IMR-90 (cell line): ENCODE data around the gene NUP205. TPM values are rescaled to one million over a fixed set of nuclear protein-coding genes. Genes with fewer than 3 reads are reported as not detected.

Source experiments
- ATAC-seq: fragments of 200-7000 bp; cut with Tn5 transposase; 2 replicates; pipeline ENCODE4 v1.9.1; 2020; ENCODE audit warnings: low read depth, mild to moderate bottlenecking, moderate library complexity
- BruUV-seq: library from RNA; stranded (reverse); fragments of 400-500 nt; replicated peaks from 2 replicates; lab custom pipeline; 2021; lab: Mats Ljungman, UMichigan
- CTCF ChIA-PET: fragments of 300-600 bp; formaldehyde crosslinking; extraction: SDS; loops from one replicate; lab custom pipeline; 2021; ENCODE audit warnings: antibody characterized with exemption; lab: Yijun Ruan, JAX
- POLR2A ChIA-PET: fragments of 300-600 bp; sonication (Branson Sonifier 250); formaldehyde crosslinking; loops from one replicate; lab custom pipeline; 2022; ENCODE audit warnings: antibody characterized with exemption; ENCODE audit not compliant: unreplicated experiment; lab: Charles Lee
- DNase-seq: peaks from one replicate; pipeline ENCODE4 v3.0.0; 2013
- H2AFZ ChIP-seq: replicated peaks from 2 replicates; pipeline ENCODE3; 2013; ENCODE audit warnings: low read length, mild to moderate bottlenecking; ENCODE audit not compliant: poor library complexity
- H2AK5ac ChIP-seq: 2 replicates; pipeline ENCODE4 v1.6.1; 2013; ENCODE audit warnings: low read depth, low read length, inconsistent platforms
- H2AK9ac ChIP-seq: replicated peaks from 2 replicates; pipeline ENCODE3; 2013; ENCODE audit warnings: mild to moderate bottlenecking, low read depth, low read length, moderate library complexity; ENCODE audit not compliant: poor library complexity
- H2BK120ac ChIP-seq: 2 replicates; pipeline ENCODE4 v1.6.1; 2013; ENCODE audit warnings: low read depth, low read length, inconsistent platforms
- H2BK15ac ChIP-seq: 3 replicates; pipeline ENCODE4 v1.6.1; 2013; ENCODE audit warnings: low read depth, low read length, inconsistent platforms
- H2BK20ac ChIP-seq: 2 replicates; pipeline ENCODE4 v1.6.1; 2013; ENCODE audit warnings: low read depth, mild to moderate bottlenecking, inconsistent platforms, low read length, moderate library complexity
- H2BK5ac ChIP-seq: 2 replicates; pipeline ENCODE4 v1.6.1; 2013; ENCODE audit warnings: mild to moderate bottlenecking, low read depth, low read length, inconsistent platforms; ENCODE audit not compliant: poor library complexity, severe bottlenecking
- H3K14ac ChIP-seq: replicated peaks from 2 replicates; pipeline ENCODE4 v1.6.1; 2013; ENCODE audit warnings: low read depth, low read length, inconsistent platforms
- H3K18ac ChIP-seq: 2 replicates; pipeline ENCODE4 v1.6.1; 2013; ENCODE audit warnings: low read depth, low read length, control low read depth
- H3K23ac ChIP-seq: 2 replicates; pipeline ENCODE4 v1.6.1; 2013; ENCODE audit warnings: low read depth, low read length, inconsistent platforms
- H3K27ac ChIP-seq: 2 replicates; pipeline ENCODE4 v1.5.1; 2013; ENCODE audit warnings: mild to moderate bottlenecking, control low read depth, low read length; ENCODE audit not compliant: insufficient read depth
- H3K27me3 ChIP-seq: 2 replicates; pipeline ENCODE4 v1.6.1; 2013; ENCODE audit warnings: low read length; ENCODE audit not compliant: control insufficient read depth, insufficient read depth
- H3K36me3 ChIP-seq: 2 replicates; pipeline ENCODE4 v1.6.1; 2013; ENCODE audit warnings: low read length, mixed read lengths; ENCODE audit not compliant: control insufficient read depth, insufficient read depth
- H3K4ac ChIP-seq: 2 replicates; pipeline ENCODE4 v1.6.1; 2013; ENCODE audit warnings: low read depth, low read length, inconsistent platforms
- H3K4me1 ChIP-seq: 2 replicates; pipeline ENCODE4 v1.6.1; 2013; ENCODE audit warnings: low read length, mixed read lengths; ENCODE audit not compliant: control insufficient read depth, insufficient read depth
- H3K4me2 ChIP-seq: 2 replicates; pipeline ENCODE4 v1.6.1; 2013; ENCODE audit warnings: low read depth, mild to moderate bottlenecking, control low read depth, low read length, moderate library complexity
- H3K4me3 ChIP-seq: 2 replicates; pipeline ENCODE4 v1.5.1; 2013; ENCODE audit warnings: low read depth, mild to moderate bottlenecking, control low read depth, low read length, moderate library complexity; ENCODE audit not compliant: insufficient read depth
- H3K56ac ChIP-seq: 2 replicates; pipeline ENCODE4 v1.6.1; 2013; ENCODE audit warnings: low read length, inconsistent platforms; ENCODE audit not compliant: insufficient read depth; ENCODE audit errors: extremely low read depth
- H3K79me1 ChIP-seq, 2 experiments: 2 replicates each; pipeline ENCODE4 v1.6.1; 2013; ENCODE audit warnings: low read length in 2 of 2, inconsistent platforms in 1 of 2, low read depth in 1 of 2
- H3K9ac ChIP-seq: 2 replicates; pipeline ENCODE4 v1.6.1; 2013; ENCODE audit warnings: low read depth, low read length, control low read depth
- H3K9me1 ChIP-seq: 2 replicates; pipeline ENCODE4 v1.6.1; 2013; ENCODE audit warnings: low read length, inconsistent platforms; ENCODE audit not compliant: insufficient read depth
- H3K9me3 ChIP-seq: 2 replicates; pipeline ENCODE4 v1.6.1; 2013; ENCODE audit warnings: low read length; ENCODE audit not compliant: control insufficient read depth, insufficient read depth
- H4K20me1 ChIP-seq: 2 replicates; pipeline ENCODE4 v1.6.1; 2013; ENCODE audit warnings: low read length, inconsistent platforms; ENCODE audit not compliant: insufficient read depth
- H4K5ac ChIP-seq: 2 replicates; pipeline ENCODE4 v1.6.1; 2013; ENCODE audit warnings: mild to moderate bottlenecking, low read depth, low read length, control low read depth
- H4K8ac ChIP-seq, 2 experiments: 2 replicates each; pipeline ENCODE4 v1.6.1; 2013; ENCODE audit warnings: low read depth in 2 of 2, low read length in 2 of 2, control low read depth in 1 of 2, inconsistent platforms in 1 of 2
- H4K91ac ChIP-seq: 2 replicates; pipeline ENCODE4 v1.6.1; 2013; ENCODE audit warnings: low read depth, low read length, inconsistent platforms; ENCODE audit not compliant: insufficient read depth
- CEBPB ChIP-seq: IDR thresholded peaks from 2 replicates; pipeline ENCODE4 v1.6.1; 2012; ENCODE audit warnings: low read depth, low read length, improper control_type of control experiment
- SMC3 ChIP-seq: fragments of 150-350 bp; IDR thresholded peaks from 2 replicates; pipeline ENCODE4 v1.6.1; 2016; ENCODE audit warnings: low read depth, mild to moderate bottlenecking, antibody characterized with exemption, low read length, moderate library complexity
- WGBS, 2 experiments: methylation state at CpG; one replicate each; pipeline versions ENCODE4 v1.1.5 to v1.1.7; 2013; ENCODE audit warnings: missing lambda C conversion rate in 2 of 2; ENCODE audit not compliant: insufficient read length in 1 of 2; ENCODE audit errors: extremely low coverage in 2 of 2; 5-methylcytosine and 5-hydroxymethylcytosine counted together
- dilution Hi-C: fragments of 300-500 bp; cut with HindIII; formaldehyde crosslinking; loops from one replicate; pipeline ENCODE4 v1.14.3; 2018; ENCODE audit warnings: low sequenced_read_pairs; ENCODE audit not compliant: unreplicated experiment
- in situ Hi-C: fragments of 300-500 bp; cut with MboI; formaldehyde crosslinking; loops from 3 replicates; pipeline ENCODE4 v1.14.3; 2019; ENCODE audit warnings: low sequenced_read_pairs, inconsistent platforms, mixed read lengths
- intact Hi-C: fragments of 100-400 bp; cut with micrococcal nuclease; formaldehyde crosslinking; loops from 2 replicates; pipeline ENCODE4 v1.10.0; 2022
- polyA plus RNA-seq, 3 experiments: library from polyadenylated mRNA; depleted of rRNA; stranded (reverse); fragments of >200 nt; gene quantifications; 2 replicates each; pipeline ENCODE4 v1.2.3, GENCODE V29; 2012; ENCODE audit warnings: low replicate concordance in 1 of 3
- total RNA-seq: library from RNA; depleted of rRNA; stranded (reverse); fragments of >200 nt; gene quantifications from 2 replicates; pipeline ENCODE4 v1.2.3, GENCODE V29; 2012

Gene NUP205
- total and polyA plus RNA-seq, 2 of the 4 experiments (the other 2 are of a cell fraction): 29.5 to 84.6 TPM

- CTCF ChIA-PET: interaction anchor here (1.4 kb wide), 1 partner anchor 278 kb away, joined by 5 read pairs; no protein-coding TSS in a partner anchor
- H4K20me1 ChIP-seq: no peaks in the 10 kb centered on the region; the same call in 1 of the 2 replicates
These were observed 1.2 kb downstream of the NUP205 start for GRCh38 chr7:135558881-135559280.

More at GRCh38 chr7:135558881-135559280, 1.2 kb downstream of the NUP205 start:
- TF ChIP-seq CEBPB (peak; percentile 58), SMC3 (no peak)
- H4K8ac ChIP-seq: no peak overlapping the region
- H3K23ac ChIP-seq: no peak overlapping the region
- no peak overlapping the region for H2BK20ac ChIP-seq
- peaks cover 6 to 33% of the 10 kb centered on the region in 2 experiments for H3K79me1 ChIP-seq
- no peak overlapping the region for H2BK120ac ChIP-seq
- H4K5ac ChIP-seq: no peak overlapping the region
- no peak overlapping the region for H2BK5ac ChIP-seq
- peak overlapping the region; percentile 97 for H3K4me2 ChIP-seq
- peak overlapping the region; percentile 69 for H3K4me3 ChIP-seq
- H2AFZ ChIP-seq: no peak overlapping the region
- H3K9ac ChIP-seq: no peak overlapping the region; the same call in 1 of the 2 replicates
- H3K18ac ChIP-seq: no peak overlapping the region
- WGBS, 2 experiments: no CpG with 5 or more reads among the region's 5 CpGs
- BruUV-seq: TSS peak; percentile 67
- H3K14ac ChIP-seq: 0 out of 2 replicates have a peak overlapping the region, but pooled peaks have one; percentile 58
- no peak overlapping the region for H2BK15ac ChIP-seq
- in situ Hi-C loops: loop anchor here (5.0 to 25.0 kb wide), 2 partner anchors 277 to 872 kb away; no protein-coding TSS in a partner anchor
- DNase-seq (no peak), ATAC-seq (no peak)
- no peak overlapping the region for H2AK5ac ChIP-seq
- intact Hi-C loops: loop anchor here (1.0 to 10.0 kb wide), 2 partner anchors 278 to 874 kb away; no protein-coding TSS in a partner anchor
- H3K9me3 ChIP-seq: no peaks in the 10 kb centered on the region
- H3K27me3 ChIP-seq: no peaks in the 10 kb centered on the region
- dilution Hi-C loops: no loop called here
- POLR2A ChIA-PET: no interaction called here
- 0 out of 2 replicates have a peak overlapping the region, but pooled peaks have one; percentile 95 for H3K56ac ChIP-seq
- no peak overlapping the region for H3K4ac ChIP-seq
- no peaks in the 10 kb centered on the region for H3K36me3 ChIP-seq
- no peak overlapping the region for H2AK9ac ChIP-seq
- H3K4me1 ChIP-seq: no peaks in the 10 kb centered on the region
- H3K27ac ChIP-seq: no peak overlapping the region
- H3K9me1 ChIP-seq: no peaks in the 10 kb centered on the region
- no peak overlapping the region for H4K91ac ChIP-seq
